Prostate gland (tissue), 2 donors: ENCODE measurements around the gene HDDC3. TPM values are rescaled to one million over a fixed set of nuclear protein-coding genes. Genes with fewer than 3 reads are reported as not detected.

ENCODE experiments used
- DNase-seq: peaks from one replicate; pipeline ENCODE4 v3.0.0-alpha.2; 2019; ENCODE audit warnings: low spot score
- H3K27ac ChIP-seq, 2 donors: fragments of 200-600 bp; sonication (generic); 2 replicates each; pipeline ENCODE4 v1.5.1; 2017 to 2019
- H3K27me3 ChIP-seq: fragments of 200-600 bp; sonication (generic); replicated peaks from 2 replicates; pipeline ENCODE4 v1.5.1; 2019; ENCODE audit not compliant: insufficient read depth
- H3K36me3 ChIP-seq, 2 donors: fragments of 200-600 bp; sonication (generic); 1 replicate in 1 of 2; 2 replicates in 1 of 2; pipeline versions ENCODE4 v1.5.1 to v1.8.1; 2017 to 2019
- H3K4me1 ChIP-seq: fragments of 200-600 bp; sonication (generic); replicated peaks from 2 replicates; pipeline ENCODE4 v1.5.1; 2019
- H3K4me3 ChIP-seq, 2 donors: fragments of 200-600 bp; sonication (generic); 2 replicates each; pipeline ENCODE4 v1.5.1; 2017 to 2019
- H3K9me3 ChIP-seq: fragments of 200-600 bp; sonication (generic); 2 replicates; pipeline ENCODE4 v1.5.1; 2017
- POLR2A ChIP-seq: fragments of 450-650 bp; IDR thresholded peaks from one replicate; pipeline ENCODE4 v1.6.1; 2016; ENCODE audit warnings: antibody characterized with exemption, mild to moderate bottlenecking
- POLR2AphosphoS5 ChIP-seq: sonication (generic); formaldehyde crosslinking; IDR thresholded peaks from one replicate; pipeline ENCODE4 v1.6.1; 2017; ENCODE audit warnings: antibody characterized with exemption
- WGBS: methylation state at CpG from one replicate; pipeline ENCODE4 v1.1.5; 2018; 5-methylcytosine and 5-hydroxymethylcytosine counted together
- intact Hi-C: fragments of 100-400 bp; cut with DNase I; formaldehyde crosslinking; loops from one replicate; pipeline ENCODE4 v1.14.2; 2022
- total RNA-seq, 2 donors: library from RNA; depleted of rRNA; stranded (reverse); fragments of >200 nt; gene quantifications; one replicate each; pipeline ENCODE4 v1.1.0, GENCODE V29; 2016
- TF ChIP-seq, protein P1 (sequence below), 4 experiments: fragments of 200-600 bp in 2 of 4; fragments of 450-650 bp in 2 of 4; sonication (generic) in 2 of 4; IDR thresholded peaks; 1 replicate in 3 of 4; 2 replicates in 1 of 4; pipeline ENCODE4 v1.5.1; 2016 to 2019; ENCODE audit warnings: antibody characterized with exemption in 4 of 4, mild to moderate bottlenecking in 2 of 4, moderate library complexity in 2 of 4

The HDDC3 gene
- total RNA-seq, 2 donors from 2014 or later = 16.2 to 30.6 TPM

GRCh38 chr15:90962021-90962420 lies 29.7 kb upstream of the HDDC3 start:
- 73% methylated on average over 4 of the region's 4 CpGs for WGBS

DNA sequence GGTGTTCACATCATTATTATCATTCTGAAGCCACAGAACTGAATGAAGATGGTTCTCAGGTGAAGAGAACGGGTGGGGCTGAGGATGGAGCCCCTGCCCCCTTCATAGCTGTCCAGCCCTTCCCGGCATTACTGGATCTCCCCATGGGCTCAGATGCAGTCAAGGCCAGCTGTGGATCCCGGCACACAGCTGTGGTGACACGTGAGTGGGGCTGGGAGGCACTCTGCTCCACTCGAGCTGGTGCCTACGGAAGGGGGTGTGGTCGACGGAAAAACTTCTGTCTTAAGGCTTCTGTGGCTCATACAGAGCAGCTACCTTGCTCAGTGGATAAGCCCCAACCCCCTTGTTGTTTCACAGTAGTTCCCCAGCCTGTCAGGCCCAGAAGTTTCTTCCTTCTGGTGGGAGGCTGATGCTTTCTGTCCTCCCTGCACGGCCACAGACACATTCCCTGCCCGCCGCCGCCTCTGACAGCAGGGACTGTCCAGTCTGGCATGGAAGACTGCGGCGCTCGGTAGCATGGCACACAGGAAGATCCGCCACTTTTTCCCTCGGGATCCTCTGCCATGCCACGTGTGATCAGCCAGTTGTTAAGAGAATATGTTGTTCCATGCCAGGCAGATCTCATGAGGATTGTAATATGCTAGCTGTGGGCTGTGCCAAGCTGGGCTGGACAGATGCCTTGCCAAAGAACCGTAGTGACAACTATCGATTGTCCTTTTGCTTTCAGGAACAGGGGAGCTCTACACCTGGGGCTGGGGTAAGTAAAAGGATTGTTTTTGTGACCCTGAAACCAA lies 28.1 kb upstream of the HDDC3 start:
- DNase-seq = no peak
- Histone ChIP-seq H3K4me3 (no peak overlapping the region), H3K27ac (no peak overlapping the region), H3K36me3 (peaks cover 0 to 5% of the 10 kb centered on the region in 2 donors), H3K27me3 (no peaks in the 10 kb centered on the region), H3K4me1 (peaks cover 7% of the 10 kb centered on the region), H3K9me3 (no peaks in the 10 kb centered on the region)
- TF ChIP-seq POLR2AphosphoS5 = no peak
- whole genome bisulfite sequencing = 82% methylated on average over 20 of the region's 20 CpGs
- intact Hi-C loops = loop anchor here (5.0 kb wide), 1 partner anchor 87 kb away; no protein-coding TSS in a partner anchor

More at GRCh38 chr15:90962021-90962420, 29.7 kb upstream of the HDDC3 start:
- Histone ChIP-seq H3K9me3 (no peaks in the 10 kb centered on the region), H3K27ac (no peak overlapping the region), H3K4me1 (no peaks in the 10 kb centered on the region), H3K27me3 (no peaks in the 10 kb centered on the region), H3K36me3 (peaks cover 0 to 5% of the 10 kb centered on the region in 2 donors), H3K4me3 (no peak overlapping the region)
- DNase-seq = no peak
- TF ChIP-seq POLR2AphosphoS5 (no peak), POLR2A (no peak)
- TF ChIP-seq, protein P1, sequence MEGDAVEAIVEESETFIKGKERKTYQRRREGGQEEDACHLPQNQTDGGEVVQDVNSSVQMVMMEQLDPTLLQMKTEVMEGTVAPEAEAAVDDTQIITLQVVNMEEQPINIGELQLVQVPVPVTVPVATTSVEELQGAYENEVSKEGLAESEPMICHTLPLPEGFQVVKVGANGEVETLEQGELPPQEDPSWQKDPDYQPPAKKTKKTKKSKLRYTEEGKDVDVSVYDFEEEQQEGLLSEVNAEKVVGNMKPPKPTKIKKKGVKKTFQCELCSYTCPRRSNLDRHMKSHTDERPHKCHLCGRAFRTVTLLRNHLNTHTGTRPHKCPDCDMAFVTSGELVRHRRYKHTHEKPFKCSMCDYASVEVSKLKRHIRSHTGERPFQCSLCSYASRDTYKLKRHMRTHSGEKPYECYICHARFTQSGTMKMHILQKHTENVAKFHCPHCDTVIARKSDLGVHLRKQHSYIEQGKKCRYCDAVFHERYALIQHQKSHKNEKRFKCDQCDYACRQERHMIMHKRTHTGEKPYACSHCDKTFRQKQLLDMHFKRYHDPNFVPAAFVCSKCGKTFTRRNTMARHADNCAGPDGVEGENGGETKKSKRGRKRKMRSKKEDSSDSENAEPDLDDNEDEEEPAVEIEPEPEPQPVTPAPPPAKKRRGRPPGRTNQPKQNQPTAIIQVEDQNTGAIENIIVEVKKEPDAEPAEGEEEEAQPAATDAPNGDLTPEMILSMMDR (IDR thresholded peaks at IDR 0.05) = no peak
- intact Hi-C loops = loop anchor here (5.0 kb wide), 1 partner anchor 85 kb away; no protein-coding TSS in a partner anchor

DNA sequence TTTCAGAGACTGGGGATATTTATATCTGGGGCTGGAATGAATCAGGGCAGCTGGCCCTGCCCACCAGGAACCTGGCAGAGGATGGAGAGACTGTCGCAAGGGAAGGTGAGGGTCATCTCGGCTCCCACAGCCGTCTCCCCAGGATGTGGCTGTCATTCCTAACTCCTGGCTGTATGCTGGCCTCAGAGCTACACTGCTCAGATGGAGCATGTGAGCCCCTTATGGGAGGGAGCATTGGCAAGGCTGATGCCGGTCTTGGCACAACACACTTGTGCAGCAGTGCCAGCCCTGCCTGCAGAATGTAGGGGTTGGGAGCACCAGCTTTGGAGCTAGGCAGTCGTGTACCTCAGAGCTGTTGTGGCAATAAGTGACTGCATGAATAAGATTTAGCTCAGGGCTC lies 27.5 kb upstream of the HDDC3 start:
- no peak overlapping the region for H3K4me3 ChIP-seq
- WGBS = 64% methylated on average over 5 of the region's 5 CpGs
- TF ChIP-seq POLR2A (no peak), POLR2AphosphoS5 (no peak)
- TF ChIP-seq, protein P1 (IDR thresholded peaks at IDR 0.05) = no peak
- H3K27me3 ChIP-seq = no peaks in the 10 kb centered on the region
- no peak for DNase-seq
- intact Hi-C loops = loop anchor here (5.0 to 10.0 kb wide), 4 partner anchors 32 to 312 kb away; partner anchors contain the start of genes PRC1 and VPS33B
- peaks cover 10% of the 10 kb centered on the region for H3K4me1 ChIP-seq
- H3K27ac ChIP-seq = no peak overlapping the region
- no peaks in the 10 kb centered on the region for H3K9me3 ChIP-seq
- peaks cover 0 to 5% of the 10 kb centered on the region in 2 donors for H3K36me3 ChIP-seq

GRCh38 chr15:90959028-90959595 lies 26.8 kb upstream of the HDDC3 start:
- Histone ChIP-seq H3K9me3 (no peaks in the 10 kb centered on the region), H3K27me3 (no peaks in the 10 kb centered on the region), H3K4me1 (peaks cover 10% of the 10 kb centered on the region), H3K36me3 (peaks cover 0 to 5% of the 10 kb centered on the region in 2 donors), H3K27ac (no peak overlapping the region), H3K4me3 (no peak overlapping the region)
- intact Hi-C loops = loop anchor here (5.0 to 10.0 kb wide), 3 partner anchors 33 to 313 kb away; partner anchors contain the start of genes PRC1 and VPS33B
- TF ChIP-seq POLR2AphosphoS5 = no peak
- TF ChIP-seq, protein P1 (IDR thresholded peaks at IDR 0.05) = no peak
- no peak for TF ChIP-seq POLR2A
- no peak for DNase-seq
- WGBS = 74% methylated on average over 8 of the region's 8 CpGs

DNA sequence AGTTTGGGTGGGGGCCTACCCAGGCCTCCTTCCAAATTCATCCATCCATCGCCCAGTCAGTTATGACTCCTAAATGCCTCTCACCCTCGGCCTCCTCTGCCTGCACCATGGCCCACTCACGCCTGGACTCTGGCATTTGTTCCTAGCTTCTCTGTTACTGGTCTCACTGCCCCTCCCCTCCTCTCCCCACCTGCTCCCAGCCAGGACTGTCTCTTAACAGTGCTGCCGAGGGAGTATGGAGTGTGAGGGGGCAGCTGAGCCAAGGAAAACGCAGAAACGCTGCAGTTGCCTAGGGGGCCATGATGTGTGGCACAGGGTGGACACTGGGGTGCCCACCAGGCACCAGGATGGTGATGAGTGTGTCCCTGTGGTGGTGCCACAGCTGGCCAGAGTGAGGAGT lies 25.4 kb upstream of the HDDC3 start:
- peaks cover 0 to 9% of the 10 kb centered on the region in 2 donors for H3K36me3 ChIP-seq
- H3K4me3 ChIP-seq = peak overlapping the region; percentile 43 to 50
- H3K9me3 ChIP-seq = no peaks in the 10 kb centered on the region
- intact Hi-C loops = loop anchor here (5.0 to 10.0 kb wide), 3 partner anchors 35 to 315 kb away; partner anchors contain the start of genes PRC1 and VPS33B
- H3K27ac ChIP-seq = peak overlapping the region in 1 of 2 donors; percentile 71
- H3K27me3 ChIP-seq = no peaks in the 10 kb centered on the region
- no peak for TF ChIP-seq POLR2A
- TF ChIP-seq, protein P1 (IDR thresholded peaks at IDR 0.05) = no peak
- no peak for TF ChIP-seq POLR2AphosphoS5
- DNase-seq = no peak
- WGBS = 53% methylated on average over 6 of the region's 6 CpGs
- H3K4me1 ChIP-seq = peaks cover 10% of the 10 kb centered on the region
